GM23338 (cell line): ENCODE measurements around the gene ADGRG4. TPM values are rescaled to one million over a fixed set of nuclear protein-coding genes. Genes with fewer than 3 reads are reported as not detected.

Experiments
- ATAC-seq: fragments of 200-7000 bp; cut with Tn5 transposase; 3 replicates; pipeline ENCODE4 v1.9.1; 2020
- DNase-seq: peaks from one replicate; pipeline ENCODE4 v3.0.0-alpha.2; 2015; ENCODE audit warnings: low spot score
- H2AFZ ChIP-seq: fragments of 200-600 bp; sonication (generic); 2 replicates; pipeline ENCODE4 v1.8.0; 2016; ENCODE audit warnings: antibody characterized with exemption, mild to moderate bottlenecking, moderate library complexity
- H3F3A ChIP-seq: fragments of 200-600 bp; sonication (generic); replicated peaks from 2 replicates; pipeline ENCODE4 v1.8.0; 2017; ENCODE audit warnings: antibody characterized with exemption, mixed run types, low read depth
- H3K27ac ChIP-seq: fragments of 200-600 bp; sonication (generic); 2 replicates; pipeline ENCODE4 v1.6.1; 2016; ENCODE audit warnings: low read depth
- H3K27me3 ChIP-seq: fragments of 200-600 bp; sonication (generic); 2 replicates; pipeline ENCODE4 v1.8.0; 2016; ENCODE audit warnings: mild to moderate bottlenecking, mixed run types, moderate library complexity; ENCODE audit not compliant: insufficient read depth
- H3K36me3 ChIP-seq: fragments of 200-600 bp; sonication (generic); 2 replicates; pipeline ENCODE4 v1.8.0; 2016; ENCODE audit warnings: mild to moderate bottlenecking; ENCODE audit not compliant: insufficient read depth
- H3K4me1 ChIP-seq: fragments of 200-600 bp; sonication (generic); 2 replicates; pipeline ENCODE4 v1.8.0; 2016; ENCODE audit warnings: mild to moderate bottlenecking, moderate library complexity; ENCODE audit not compliant: insufficient read depth
- H3K4me2 ChIP-seq: fragments of 200-600 bp; sonication (generic); 2 replicates; pipeline ENCODE4 v1.7.1; 2017; ENCODE audit warnings: mixed run types
- H3K4me3 ChIP-seq: fragments of 200-600 bp; sonication (generic); 2 replicates; pipeline ENCODE4 v1.6.1; 2016; ENCODE audit warnings: mixed run types
- H3K79me2 ChIP-seq: fragments of 200-600 bp; sonication (generic); replicated peaks from 2 replicates; pipeline ENCODE4 v1.8.0; 2017; ENCODE audit warnings: mild to moderate bottlenecking; ENCODE audit not compliant: insufficient read depth
- H3K9me2 ChIP-seq: fragments of 200-600 bp; sonication (generic); 2 replicates; pipeline ENCODE4 v1.8.0; 2017; ENCODE audit not compliant: insufficient read depth
- H4K20me1 ChIP-seq: fragments of 200-600 bp; sonication (generic); replicated peaks from 2 replicates; pipeline ENCODE4 v1.8.0; 2017; ENCODE audit warnings: mild to moderate bottlenecking; ENCODE audit not compliant: insufficient read depth
- H3K27ac Mint-ChIP-seq: 2 replicates; pipeline ENCODE4 v1.8.0; 2020; ENCODE audit warnings: inconsistent platforms, mild to moderate bottlenecking, moderate library complexity, mixed read lengths
- H3K27me3 Mint-ChIP-seq: 3 replicates; pipeline ENCODE4 v1.8.0; 2022; ENCODE audit warnings: low read depth, mild to moderate bottlenecking, moderate library complexity, mixed read lengths, inconsistent platforms; ENCODE audit not compliant: insufficient read depth, poor library complexity
- H3K36me3 Mint-ChIP-seq: 3 replicates; pipeline ENCODE4 v1.8.0; 2021; ENCODE audit warnings: low read depth, mild to moderate bottlenecking, inconsistent platforms, moderate library complexity, mixed read lengths
- H3K4me1 Mint-ChIP-seq: 3 replicates; pipeline ENCODE4 v1.8.0; 2020; ENCODE audit warnings: mild to moderate bottlenecking, inconsistent platforms, mixed read lengths
- H3K4me3 Mint-ChIP-seq: 3 replicates; pipeline ENCODE4 v1.8.0; 2021; ENCODE audit warnings: moderate library complexity, mild to moderate bottlenecking, inconsistent platforms, mixed read lengths
- H3K9me3 Mint-ChIP-seq: 3 replicates; pipeline ENCODE4 v1.8.0; 2020; ENCODE audit warnings: moderate library complexity, mild to moderate bottlenecking, inconsistent platforms, mixed read lengths
- CREB1 ChIP-seq: fragments of 250-450 bp; sonication (Bioruptor Pico); IDR thresholded peaks from 2 replicates; pipeline ENCODE4 v1.5.0; 2020; ENCODE audit warnings: low read depth, mild to moderate bottlenecking, moderate library complexity
- CTCF ChIP-seq, 2 experiments: fragments of 200-600 bp in 1 of 2; sonication (generic) in 1 of 2; conservative IDR thresholded peaks; 2 replicates each; pipeline versions ENCODE4 v1.5.1 to v1.6.1; 2016 to 2017; ENCODE audit warnings: antibody characterized with exemption in 2 of 2, low read depth in 2 of 2, mild to moderate bottlenecking in 2 of 2, moderate library complexity in 1 of 2
- ETS1 ChIP-seq: IDR thresholded peaks from 2 replicates; pipeline ENCODE4 v1.6.1; 2016; ENCODE audit warnings: antibody characterized with exemption
- EZH2 ChIP-seq: fragments of 200-600 bp; sonication (generic); IDR thresholded peaks from one replicate; pipeline ENCODE4 v1.8.0; 2017; ENCODE audit warnings: antibody characterized with exemption, mild to moderate bottlenecking, low read depth; ENCODE audit not compliant: unreplicated experiment
- EZH2phosphoT487 ChIP-seq: fragments of 200-600 bp; sonication (generic); IDR thresholded peaks from one replicate; pipeline ENCODE4 v1.8.1; 2018; ENCODE audit warnings: antibody characterized with exemption; ENCODE audit not compliant: unreplicated experiment
- JUNB ChIP-seq: IDR thresholded peaks from one replicate; pipeline ENCODE4 v1.6.1; 2016; ENCODE audit warnings: antibody characterized with exemption; ENCODE audit not compliant: unreplicated experiment
- NANOG ChIP-seq: IDR thresholded peaks from 2 replicates; pipeline ENCODE4 v1.6.1; 2016; ENCODE audit warnings: antibody characterized with exemption, borderline replicate concordance
- POLR2AphosphoS5 ChIP-seq: IDR thresholded peaks from 2 replicates; pipeline ENCODE4 v1.6.1; 2016; ENCODE audit warnings: antibody characterized with exemption, low read depth
- REST ChIP-seq: IDR thresholded peaks from one replicate; pipeline ENCODE4 v1.6.1; 2018; ENCODE audit warnings: antibody characterized with exemption; ENCODE audit not compliant: unreplicated experiment
- STAT1 ChIP-seq: IDR thresholded peaks from one replicate; pipeline ENCODE4 v1.6.1; 2016; ENCODE audit warnings: antibody characterized with exemption; ENCODE audit not compliant: unreplicated experiment
- ZNF114 ChIP-seq: fragments of 250-450 bp; sonication (Bioruptor Pico); IDR thresholded peaks from 2 replicates; pipeline ENCODE4 v1.5.0; 2020; ENCODE audit warnings: mild to moderate bottlenecking, moderate library complexity
- ZNF331 ChIP-seq: fragments of 250-450 bp; sonication (Bioruptor Pico); IDR thresholded peaks from 2 replicates; pipeline ENCODE4 v1.5.0; 2020; ENCODE audit warnings: low read depth, mild to moderate bottlenecking, moderate library complexity
- ZNF462 ChIP-seq: fragments of 250-450 bp; sonication (Bioruptor Pico); IDR thresholded peaks from 2 replicates; pipeline ENCODE4 v1.5.0; 2020; ENCODE audit warnings: mild to moderate bottlenecking, moderate library complexity
- polyA plus RNA-seq: library from polyadenylated mRNA; unstranded; fragments of >200 nt; fragmentation: Nextera tagmentation; extraction: Ambion mirVana; gene quantifications from 2 replicates; pipeline ENCODE4 v1.2.1, GENCODE V29; 2016
- total RNA-seq: library from RNA; depleted of rRNA; stranded (reverse); fragments of >200 nt; shearing (Covaris generic); gene quantifications from 2 replicates; pipeline ENCODE4 v1.2.3, GENCODE V29; 2014

ADGRG4 gene
- total and polyA plus RNA-seq, 2 experiments from 2014 or later, result not detected

- H3K4me1 ChIP-seq, result no peaks in the 10 kb centered on the region
- H4K20me1 ChIP-seq, result no peaks in the 10 kb centered on the region
- ATAC-seq (no peak), DNase-seq (no peak)
- H3K27me3 Mint-ChIP-seq, result no peaks in the 10 kb centered on the region
- H3K36me3 ChIP-seq, result no peaks in the 10 kb centered on the region
- no peak overlapping the region for H3K4me3 Mint-ChIP-seq
- no peaks in the 10 kb centered on the region for H3K4me1 Mint-ChIP-seq
- H3K9me2 ChIP-seq, result no peaks in the 10 kb centered on the region
- no peak overlapping the region for H3K4me2 ChIP-seq
- H3K36me3 Mint-ChIP-seq, result no peaks in the 10 kb centered on the region
- TF ChIP-seq ETS1, result no peak
- TF ChIP-seq JUNB, result no peak
- TF ChIP-seq CTCF (conservative IDR thresholded peaks at IDR 0.05; ENCODE audit: low read depth in 2 of 2), result no peak
- TF ChIP-seq EZH2, result no peak
- no peak for TF ChIP-seq CREB1 (CRISPR knock-in tag)
- no peak for TF ChIP-seq POLR2AphosphoS5
- TF ChIP-seq NANOG, result no peak
- no peak for TF ChIP-seq EZH2phosphoT487
- no peak for TF ChIP-seq ZNF114 (CRISPR knock-in tag)
- TF ChIP-seq STAT1, result no peak
- no peak for TF ChIP-seq REST
- TF ChIP-seq ZNF462 (CRISPR knock-in tag), result no peak
- no peak for TF ChIP-seq ZNF331 (CRISPR knock-in tag)
- H3K9me3 Mint-ChIP-seq, result no peaks in the 10 kb centered on the region
- H3K27me3 ChIP-seq, result no peaks in the 10 kb centered on the region
- no peaks in the 10 kb centered on the region for H3K79me2 ChIP-seq
- no peak overlapping the region for H3K4me3 ChIP-seq
- no peak overlapping the region for H2AFZ ChIP-seq
- no peak overlapping the region for H3K27ac ChIP-seq
- H3K27ac Mint-ChIP-seq, result no peak overlapping the region
- H3F3A ChIP-seq, result no peaks in the 10 kb centered on the region
Observed at GRCh38 chrX:136421338-136421737, 120.6 kb downstream of the ADGRG4 start.
